ENCODE results near the gene PI4KB.
"Not testable (repeated sequence)": the region's sequence is repeated elsewhere in the genome, so short reads cannot be mapped to it uniquely, and the experiment has no call there.

PI4KB gene

GRCh38 chr1:151281225-151281968 is 45.8 kb downstream of the PI4KB start:
- DNase-seq (ENCODE audit: low read depth) = peak; percentile 93

DNA sequence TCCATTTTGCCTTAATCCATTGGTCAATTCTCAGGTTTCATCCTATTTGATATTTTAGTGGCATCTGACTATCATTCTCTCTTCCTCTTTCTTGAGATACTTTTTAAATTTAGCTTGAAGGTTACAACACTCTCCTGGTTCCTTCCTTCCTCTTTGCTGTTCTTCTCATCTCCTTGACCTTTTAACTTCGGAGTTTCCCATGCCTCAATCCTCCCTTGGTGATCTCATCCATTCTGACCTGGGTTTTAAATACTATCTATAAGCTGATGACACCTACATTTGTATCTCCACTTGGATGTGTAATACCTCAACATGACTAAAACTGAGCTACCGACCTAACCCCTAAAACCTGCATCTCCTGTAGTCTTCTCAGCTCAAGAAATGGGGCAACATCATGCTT is 50.0 kb downstream of the PI4KB start:
- no peak for DNase-seq (ENCODE audit: low read depth)

DNA sequence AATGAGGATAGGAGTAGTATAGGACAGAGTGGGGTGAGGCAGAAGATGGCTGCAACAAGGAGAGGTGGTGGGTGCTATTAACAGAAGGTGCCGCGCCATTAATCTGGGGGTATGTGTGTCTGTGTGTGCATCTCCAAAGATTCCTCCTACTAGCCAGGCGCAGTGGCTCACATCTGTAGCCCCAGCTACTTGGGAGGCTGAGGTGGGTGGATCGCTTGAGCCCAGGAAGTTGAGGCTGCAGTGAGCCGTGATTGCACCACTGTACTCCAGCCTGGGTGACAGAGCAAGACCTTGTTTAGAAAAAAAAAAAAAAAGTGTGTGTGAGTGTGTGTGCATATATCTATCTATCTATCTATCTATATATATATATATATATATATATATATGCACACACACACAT is 51.9 kb downstream of the PI4KB start:
- DNase-seq (ENCODE audit: low read depth) = not testable (repeated sequence)

- DNase-seq (ENCODE audit: low read depth) = no peak
Observed at GRCh38 chr1:151273924-151274466, 53.2 kb downstream of the PI4KB start.

DNA sequence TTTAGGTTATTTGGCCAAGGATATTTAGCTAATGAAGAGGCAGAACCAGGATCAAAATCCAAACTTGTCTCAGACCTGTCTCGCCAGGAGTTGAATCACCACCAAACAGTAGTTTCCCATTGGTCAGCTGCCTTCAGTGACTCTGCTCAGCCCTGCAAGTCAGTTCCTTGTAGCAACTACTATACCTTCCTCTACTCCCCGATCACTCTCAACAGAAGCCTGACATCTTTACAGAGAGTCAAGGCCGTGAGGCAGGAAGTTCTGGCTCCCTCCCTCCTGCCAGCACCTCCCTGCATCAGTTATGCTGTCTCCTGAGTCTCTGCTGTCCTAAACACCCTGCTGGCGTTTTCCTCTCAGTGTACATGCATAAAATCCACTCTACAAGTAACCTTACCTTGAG is 59.5 kb downstream of the PI4KB start:
- no peak for DNase-seq (ENCODE audit: low read depth)

- no peak for DNase-seq (ENCODE audit: low read depth)
Observed at GRCh38 chr1:151266821-151267220, 60.4 kb downstream of the PI4KB start.

DNA sequence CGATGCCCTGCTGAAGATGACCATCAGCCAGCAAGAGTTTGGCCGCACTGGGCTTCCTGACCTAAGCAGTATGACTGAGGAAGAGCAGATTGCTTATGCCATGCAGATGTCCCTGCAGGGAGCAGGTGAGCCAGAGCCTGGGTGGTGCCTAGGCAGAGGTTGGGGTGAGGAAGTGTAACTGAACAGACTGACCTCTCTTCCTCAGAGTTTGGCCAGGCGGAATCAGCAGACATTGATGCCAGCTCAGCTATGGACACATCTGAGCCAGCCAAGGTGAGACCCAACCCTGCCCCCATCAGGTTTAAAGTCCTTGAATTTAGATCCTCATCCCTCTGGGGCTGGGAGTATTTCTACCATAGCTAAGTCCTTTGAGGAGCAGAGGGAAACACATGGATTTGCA is 60.9 kb downstream of the PI4KB start:
- no peak for DNase-seq (ENCODE audit: low read depth)

DNA sequence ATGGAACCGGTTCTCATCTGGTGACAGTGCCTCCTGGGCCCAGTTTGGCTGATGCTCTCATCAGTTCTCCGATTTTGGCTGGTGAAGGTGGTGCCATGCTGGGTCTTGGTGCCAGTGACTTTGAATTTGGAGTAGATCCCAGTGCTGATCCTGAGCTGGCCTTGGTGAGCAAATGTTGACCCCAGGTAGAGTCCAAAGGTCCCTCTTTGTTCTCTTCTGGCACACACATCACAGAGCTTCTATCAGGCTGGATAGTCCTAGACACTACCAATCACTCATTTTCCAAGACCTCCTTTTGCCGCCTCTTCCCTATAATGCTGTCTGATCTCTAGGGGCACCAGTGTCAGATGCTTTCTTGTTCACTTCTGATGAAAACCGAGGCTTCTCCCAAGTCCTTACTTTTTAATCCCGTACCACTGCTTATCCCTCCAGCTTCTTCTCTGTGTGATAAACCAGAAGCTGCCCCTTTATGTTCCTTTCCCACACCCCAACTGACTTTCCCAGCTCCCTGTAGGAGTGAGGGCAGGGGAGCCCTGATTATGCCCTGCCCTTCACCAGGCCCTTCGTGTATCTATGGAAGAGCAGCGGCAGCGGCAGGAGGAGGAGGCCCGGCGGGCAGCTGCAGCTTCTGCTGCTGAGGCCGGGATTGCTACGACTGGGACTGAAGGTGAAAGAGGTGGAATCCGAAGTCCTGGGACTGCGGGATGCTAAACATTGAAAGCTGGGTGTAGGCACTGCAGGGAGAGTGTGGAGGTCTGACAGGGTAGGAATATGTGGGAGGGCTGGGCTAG is 61.6 kb downstream of the PI4KB start:
- DNase-seq (ENCODE audit: low read depth) = no peak

DNA sequence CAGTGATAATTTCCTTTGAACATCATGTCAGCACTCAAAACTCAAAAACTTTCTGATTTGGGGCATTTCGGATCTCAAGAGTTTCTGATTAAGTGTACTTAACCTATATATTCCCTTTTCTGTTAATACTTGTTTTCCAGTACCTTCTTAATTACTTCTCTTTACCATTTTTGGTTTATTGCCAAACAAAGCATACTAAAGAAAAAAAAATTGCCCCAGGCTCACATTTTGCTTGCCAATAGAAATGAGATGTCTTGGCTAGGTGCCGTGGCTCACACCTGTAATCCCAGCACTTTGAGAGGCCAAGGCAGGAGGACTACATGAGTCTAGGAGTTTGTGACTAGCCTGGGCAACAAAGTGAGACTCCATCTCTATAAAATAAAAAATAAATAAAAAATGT is 67.9 kb downstream of the PI4KB start:
- no peak for DNase-seq (ENCODE audit: low read depth)

DNA sequence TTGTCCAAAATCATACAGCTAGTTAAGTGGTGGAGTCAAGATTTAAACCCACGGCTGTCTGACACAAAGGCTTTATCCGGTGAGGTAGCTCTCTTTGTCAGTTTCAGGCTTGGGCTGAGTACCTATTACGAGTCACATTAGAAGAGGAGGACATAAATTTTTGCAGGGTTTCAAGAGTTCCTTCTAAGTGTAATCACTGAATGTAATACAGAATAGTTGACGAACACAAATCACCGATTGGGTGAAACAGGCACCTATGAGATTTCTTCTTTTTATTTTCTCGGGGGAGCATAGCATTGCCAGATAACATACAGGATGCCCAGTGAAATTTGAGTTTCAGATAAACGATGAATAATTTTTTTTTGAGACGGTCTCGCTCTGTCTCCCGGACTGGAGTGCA is 71.8 kb downstream of the PI4KB start:
- no peak for DNase-seq (ENCODE audit: low read depth)

GRCh38 chr1:151254217-151255213 is 72.7 kb downstream of the PI4KB start, which contains the start of gene PSMD4:
Gene PSMD4 (plus strand): TSS chr1:151254734. CDS start chr1:151254783, 49 bp downstream.
- peak; percentile 85 for DNase-seq (ENCODE audit: low read depth)

- peak; percentile 35 for DNase-seq (ENCODE audit: low read depth)
Observed at GRCh38 chr1:151251656-151252470, 75.4 kb downstream of the PI4KB start.

DNA sequence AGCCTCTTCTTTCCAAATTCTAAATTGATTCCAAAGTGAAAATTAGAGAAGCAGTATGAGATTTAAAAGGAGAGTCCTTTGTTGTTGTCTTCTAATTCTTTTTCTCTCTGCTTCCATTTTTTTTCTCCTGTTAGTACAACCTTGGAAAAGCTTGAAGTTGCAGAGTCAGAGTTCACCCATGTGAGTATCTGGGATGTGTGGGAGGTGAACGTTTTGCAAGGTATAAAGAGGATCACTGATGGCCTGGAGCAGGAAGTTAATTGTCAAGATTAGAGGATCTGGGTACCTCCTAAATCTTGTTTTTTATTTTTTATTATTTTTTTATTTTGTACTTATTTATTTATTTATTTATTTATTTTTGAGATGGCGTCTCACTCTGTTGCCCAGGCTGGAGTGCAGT is 80.4 kb downstream of the PI4KB start:
- DNase-seq (ENCODE audit: low read depth) = no peak

DNA sequence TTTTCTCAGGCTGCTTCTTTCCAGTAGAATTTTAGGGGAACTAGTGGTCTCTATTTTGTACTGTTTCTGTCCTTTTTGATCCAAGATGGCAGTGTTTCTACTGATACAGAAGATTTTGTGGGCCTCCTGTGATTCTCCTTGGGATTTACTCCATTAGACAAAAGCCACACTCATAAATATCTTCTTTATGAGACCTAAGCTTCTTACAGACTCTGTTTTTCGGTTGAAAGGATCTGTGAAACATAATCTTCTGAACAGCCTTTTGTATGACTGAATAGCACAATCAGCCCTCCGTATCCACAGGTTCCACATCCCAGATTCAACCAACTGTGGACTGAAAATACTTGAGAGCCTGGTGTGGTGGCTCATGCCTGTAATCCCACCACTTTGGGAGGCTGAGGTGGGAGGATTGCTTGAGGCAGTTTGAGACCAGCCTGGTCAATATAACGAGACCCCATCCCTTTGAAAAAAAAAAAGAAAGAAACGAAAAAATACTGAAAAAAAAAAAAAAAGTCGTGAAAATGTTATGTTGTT is 83.5 kb downstream of the PI4KB start:
- DNase-seq (ENCODE audit: low read depth) = no peak

DNA sequence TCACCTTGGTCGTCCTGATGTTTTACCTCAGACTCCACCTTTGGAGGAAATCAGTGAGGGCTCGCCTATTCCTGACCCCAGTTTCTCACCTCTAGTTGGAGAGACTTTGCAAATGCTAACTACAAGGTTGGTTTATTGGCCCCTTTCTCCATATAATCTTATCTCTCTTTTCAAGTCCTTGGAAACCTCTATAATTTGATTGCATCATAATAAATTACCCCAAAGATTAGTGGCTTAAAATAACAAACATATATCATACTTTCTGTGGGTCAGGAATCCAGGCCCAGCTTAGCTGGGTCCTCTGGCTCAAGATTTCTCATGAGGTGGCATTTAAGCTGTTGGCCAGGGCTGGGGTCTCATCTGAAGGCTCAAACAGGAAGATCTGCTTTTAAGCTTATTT is 84.8 kb downstream of the PI4KB start:
- no peak for DNase-seq (ENCODE audit: low read depth)
